NOMO-1 treated with dmso at 0.1 percent for 144 hours (cell line): ENCODE data around the gene NDUFS8.

ENCODE experiments used
- DNase-seq: peaks from one replicate; lab custom pipeline; 2025; ENCODE audit not compliant: unreplicated experiment; lab: John Stamatoyannopoulos, UW

The NDUFS8 gene

GRCh38 chr11:68076371-68077042 lies 46.0 kb downstream of the NDUFS8 start:
- DNase-seq = no peak

DNA sequence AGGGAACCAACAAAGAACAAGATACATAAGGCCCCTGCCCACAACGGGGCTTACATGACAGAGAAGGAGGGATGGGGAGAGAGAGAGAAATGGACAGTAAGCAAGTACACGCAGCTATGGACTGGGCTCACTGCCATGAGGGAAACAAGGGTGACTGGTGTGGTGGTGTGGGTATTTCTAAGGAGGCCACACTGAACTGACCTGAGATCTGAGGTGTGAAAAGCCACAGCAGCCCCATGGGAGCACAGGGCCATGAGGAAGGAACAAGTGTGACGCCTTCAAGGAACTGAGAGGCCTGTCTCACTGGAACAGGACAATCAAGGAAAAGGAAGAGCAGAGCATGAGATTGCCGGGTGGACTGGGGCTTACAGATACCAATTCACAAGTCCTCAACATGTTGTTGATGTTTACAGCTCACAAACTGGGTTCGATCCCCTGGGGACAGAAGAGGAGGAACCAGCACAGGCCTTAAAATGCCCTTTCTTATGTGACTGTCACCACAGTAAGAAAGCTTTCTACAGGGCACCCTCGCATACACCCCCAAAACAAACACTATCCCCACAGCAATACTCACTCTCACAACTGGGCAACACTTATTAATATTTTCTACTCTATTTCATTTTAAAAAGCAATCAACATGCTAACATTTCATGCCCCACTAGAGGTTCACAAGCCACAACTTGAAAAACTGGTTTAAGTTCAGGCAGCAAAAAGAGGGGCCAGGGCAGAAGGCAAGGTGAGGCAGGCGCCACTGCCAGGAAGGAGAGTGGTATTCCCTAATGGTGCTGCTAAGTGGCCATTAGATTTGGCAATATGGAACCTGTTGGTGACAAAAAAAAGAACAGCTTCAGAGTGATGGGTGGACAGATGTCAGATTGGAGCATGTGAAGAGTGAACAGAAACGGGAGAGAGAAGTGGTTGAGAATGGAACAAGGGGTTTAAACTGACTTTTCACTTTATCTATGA lies 47.4 kb downstream of the NDUFS8 start:
- no peak for DNase-seq

GRCh38 chr11:68080860-68081259 lies 50.4 kb downstream of the NDUFS8 start:
- DNase-seq = no peak

DNA sequence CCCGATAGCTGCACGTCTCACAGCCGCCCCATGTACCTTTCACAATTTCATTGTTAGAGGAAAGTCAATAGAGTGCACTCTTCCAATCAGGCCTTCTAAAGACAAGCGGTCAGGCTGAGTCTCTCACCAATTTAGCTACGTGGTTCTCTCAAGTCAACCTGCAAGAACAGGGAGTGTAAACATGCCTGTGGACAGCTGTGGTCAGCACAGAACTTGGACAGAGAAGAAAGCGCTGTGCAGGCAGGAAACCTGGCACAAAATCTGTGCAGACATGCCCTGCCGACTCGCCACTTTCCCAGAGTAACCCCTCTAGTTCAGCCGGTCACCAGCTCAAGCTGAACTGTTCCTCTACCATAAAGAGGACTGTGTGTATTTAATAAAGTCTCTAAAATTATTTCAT lies 51.2 kb downstream of the NDUFS8 start:
- no peak for DNase-seq

DNA sequence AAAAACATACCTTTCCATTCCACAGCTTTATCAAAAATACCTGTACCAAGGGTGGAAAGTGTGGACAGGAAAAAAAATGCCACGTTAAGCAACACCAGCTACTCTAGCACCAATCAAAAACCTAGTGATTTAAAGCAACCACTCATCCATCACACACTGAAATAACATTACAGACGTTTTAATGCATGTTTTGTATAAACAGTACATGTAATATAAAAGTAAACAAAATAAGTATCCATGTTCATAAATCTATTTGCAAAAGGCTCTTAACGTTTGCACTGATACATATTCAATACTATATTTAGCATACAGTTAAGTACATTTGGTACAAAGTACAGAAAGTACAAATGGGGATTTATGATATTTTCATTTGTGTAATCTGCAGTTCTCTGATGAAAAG lies 52.0 kb downstream of the NDUFS8 start:
- no peak for DNase-seq

GRCh38 chr11:68083517-68083916 lies 53.0 kb downstream of the NDUFS8 start:
- DNase-seq = no peak
